Activated CD8-positive, alpha-beta memory T cell treated with anti-CD3 and anti-CD28 coated beads, Interleukin-2, amount 50 U/mL, for 48 hours (primary cell): Measurements from ENCODE around the gene PCDHGA11.
A peak's percentile ranks its signal among the peaks of the same experiment; 100 is the strongest.
"Not testable (repeated sequence)": the region's sequence is repeated elsewhere in the genome, so short reads cannot be mapped to it uniquely, and the experiment has no call there.

ENCODE experiments used
- DNase-seq: peaks from one replicate; pipeline ENCODE4 v3.0.0-alpha.2; 2020

The PCDHGA11 gene

GRCh38 chr5:141399555-141400258, 21.1 kb upstream of the PCDHGA11 start:
- no peak for DNase-seq

GRCh38 chr5:141402553-141403243, 18.2 kb upstream of the PCDHGA11 start, which contains the start of gene PCDHGA9:
PCDHGA9 (plus strand) TSS chr5:141402778; CDS start chr5:141402953, 175 bp downstream.
- DNase-seq, result no peak

GRCh38 chr5:141403387-141403786, 17.5 kb upstream of the PCDHGA11 start:
- no peak for DNase-seq

GRCh38 chr5:141407790-141408505, 12.9 kb upstream of the PCDHGA11 start, which contains the start of gene PCDHGB6:
PCDHGB6 (plus strand) TSS chr5:141408021; CDS start chr5:141408203, 182 bp downstream.
- peak; percentile 76 for DNase-seq

- DNase-seq, result no peak
Measured at GRCh38 chr5:141409598-141410306, 11.1 kb upstream of the PCDHGA11 start.

- no peak for DNase-seq
Measured at GRCh38 chr5:141411575-141411974, 9.3 kb upstream of the PCDHGA11 start.

GRCh38 chr5:141412854-141413539, 7.9 kb upstream of the PCDHGA11 start, which contains the start of gene PCDHGA10:
PCDHGA10 (plus strand) TSS chr5:141412987; CDS start chr5:141413176, 189 bp downstream.
- DNase-seq, result no peak

GRCh38 chr5:141413540-141414069, 7.2 kb upstream of the PCDHGA11 start:
- no peak for DNase-seq

GRCh38 chr5:141414548-141415274, 6.1 kb upstream of the PCDHGA11 start:
- not testable (repeated sequence) for DNase-seq

- not testable (repeated sequence) for DNase-seq
Measured at GRCh38 chr5:141415275-141415618, 5.6 kb upstream of the PCDHGA11 start.

- peak; percentile 78 for DNase-seq
Measured at GRCh38 chr5:141417494-141418172, 3.2 kb upstream of the PCDHGA11 start, which contains the start of gene PCDHGB7. PCDHGB7 (plus strand) TSS chr5:141417677; CDS start chr5:141417860, 183 bp downstream.

- no peak for DNase-seq
Measured at GRCh38 chr5:141419074-141419880, 1.6 kb upstream of the PCDHGA11 start.

- DNase-seq, result no peak
Measured at GRCh38 chr5:141421489-141421855, 621 bp downstream of the PCDHGA11 start.

- no peak for DNase-seq
Measured at GRCh38 chr5:141422742-141423291, 2.0 kb downstream of the PCDHGA11 start.

- DNase-seq, result no peak
Measured at GRCh38 chr5:141427783-141428426, 7.1 kb downstream of the PCDHGA11 start.

- no peak for DNase-seq
Measured at GRCh38 chr5:141430332-141431113, 9.7 kb downstream of the PCDHGA11 start, which contains the start of gene PCDHGA12. PCDHGA12 (plus strand) TSS chr5:141430507; CDS start chr5:141430760, 253 bp downstream.

- DNase-seq, result no peak
Measured at GRCh38 chr5:141431286-141431685, 10.4 kb downstream of the PCDHGA11 start.

- not testable (repeated sequence) for DNase-seq
Measured at GRCh38 chr5:141432308-141432707, 11.5 kb downstream of the PCDHGA11 start.
